GM20431 (cell line): Measurements from ENCODE around the gene PDE7B.
"Not testable (repeated sequence)": the region's sequence is repeated elsewhere in the genome, so short reads cannot be mapped to it uniquely, and the experiment has no call there.

Experiments
- in situ Hi-C: fragments of 300-500 bp; cut with MseI, MboI; formaldehyde crosslinking; loops from one replicate; pipeline ENCODE4 v1.15.0; 2020; ENCODE audit warnings: low sequenced_read_pairs; ENCODE audit not compliant: unreplicated experiment

Gene PDE7B

DNA sequence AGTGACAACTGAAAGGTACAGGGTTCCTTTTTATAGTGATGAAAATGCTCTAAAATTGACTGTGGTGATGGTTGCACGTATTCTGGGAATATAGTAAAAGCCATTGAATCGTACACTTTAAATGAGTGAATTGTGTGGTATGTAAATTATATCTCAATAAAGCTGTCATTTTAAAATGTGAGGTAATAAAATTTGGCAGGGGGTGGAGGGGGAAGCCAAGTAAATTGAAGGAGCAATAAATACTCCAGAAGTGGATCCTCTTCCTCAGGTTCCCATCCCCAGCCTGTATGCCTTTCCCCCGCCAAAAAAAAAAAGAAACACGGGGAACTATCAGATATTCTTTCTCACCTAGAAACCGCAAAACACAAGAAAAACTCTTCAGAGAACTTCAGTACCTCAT is 237.2 kb downstream of the PDE7B start:
- in situ Hi-C loops, result no loop called here

DNA sequence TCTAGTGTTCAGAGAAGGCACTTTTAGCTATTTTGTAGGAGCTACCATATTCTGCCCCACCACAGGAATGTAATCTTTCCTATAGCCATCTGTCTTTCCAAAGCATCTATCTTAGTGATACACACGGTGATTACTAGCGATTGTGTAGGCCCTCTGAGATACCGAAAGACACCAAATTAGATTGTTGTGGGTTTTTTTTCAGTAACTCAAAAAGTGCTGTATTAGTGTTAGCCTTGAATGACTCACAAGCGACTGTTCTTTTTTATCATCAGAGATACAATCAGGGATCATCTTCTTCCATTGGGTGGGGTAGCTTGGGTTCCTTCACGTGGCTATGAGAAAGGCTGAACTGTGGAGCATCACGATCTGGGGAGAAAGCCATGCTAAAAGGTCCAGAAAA is 238.4 kb downstream of the PDE7B start:
- in situ Hi-C loops, result no loop called here

DNA sequence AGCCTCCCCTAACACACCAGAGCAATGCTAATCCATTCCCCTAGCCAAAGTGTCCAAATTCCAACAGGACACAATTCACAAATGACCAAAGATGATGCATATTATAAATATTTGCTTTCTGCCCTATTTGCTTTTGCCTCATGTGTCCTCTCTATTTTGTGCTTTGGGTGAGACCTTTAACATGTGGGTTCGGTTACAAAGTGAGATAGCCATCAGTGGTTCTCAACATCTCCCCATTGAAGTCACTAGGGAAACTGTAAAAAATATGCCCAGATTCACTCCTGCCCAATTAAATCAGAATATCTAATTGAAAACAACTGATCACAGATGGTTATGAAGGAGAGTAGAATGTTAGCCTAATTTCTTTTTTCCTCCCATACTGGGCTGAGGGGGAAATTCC is 239.4 kb downstream of the PDE7B start:
- in situ Hi-C loops, result no loop called here

DNA sequence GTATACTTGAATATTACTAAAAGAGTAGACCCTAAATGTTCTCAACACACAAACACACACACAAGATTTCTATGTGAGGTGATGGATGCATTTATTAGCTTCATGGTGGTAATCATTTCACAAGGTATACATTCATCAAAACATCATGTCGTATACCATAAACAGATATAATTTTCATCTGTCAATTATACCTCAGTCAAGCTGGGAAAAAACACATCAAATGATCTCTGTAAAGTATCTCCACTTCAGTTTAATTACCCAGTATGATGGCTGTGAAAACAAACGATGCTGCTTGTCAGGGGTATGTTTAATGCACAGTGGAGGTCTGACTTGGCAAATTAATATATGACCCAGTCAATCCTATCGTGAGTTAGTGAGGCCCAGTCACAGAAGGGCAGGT is 241.4 kb downstream of the PDE7B start:
- in situ Hi-C loops, result no loop called here

DNA sequence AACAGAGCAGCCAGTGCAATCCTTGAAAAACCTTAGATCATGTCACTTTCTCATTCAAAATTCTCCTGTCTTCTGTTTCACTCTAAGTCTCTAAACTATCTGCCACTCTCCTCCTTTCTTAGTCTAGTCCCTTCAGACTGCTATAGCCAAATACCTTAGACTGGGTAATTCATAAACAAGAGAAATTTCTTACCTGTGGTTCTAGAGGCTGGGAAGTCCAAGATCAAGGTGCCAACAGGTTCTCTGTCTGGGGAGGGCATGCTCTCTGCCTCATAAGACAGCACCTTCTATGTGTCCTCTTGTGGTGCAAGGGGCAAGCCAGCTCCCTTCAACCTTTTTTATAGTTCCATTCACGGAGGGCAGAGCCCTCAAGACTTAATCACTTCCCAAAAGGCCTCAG is 242.3 kb downstream of the PDE7B start:
- in situ Hi-C loops, result no loop called here

DNA sequence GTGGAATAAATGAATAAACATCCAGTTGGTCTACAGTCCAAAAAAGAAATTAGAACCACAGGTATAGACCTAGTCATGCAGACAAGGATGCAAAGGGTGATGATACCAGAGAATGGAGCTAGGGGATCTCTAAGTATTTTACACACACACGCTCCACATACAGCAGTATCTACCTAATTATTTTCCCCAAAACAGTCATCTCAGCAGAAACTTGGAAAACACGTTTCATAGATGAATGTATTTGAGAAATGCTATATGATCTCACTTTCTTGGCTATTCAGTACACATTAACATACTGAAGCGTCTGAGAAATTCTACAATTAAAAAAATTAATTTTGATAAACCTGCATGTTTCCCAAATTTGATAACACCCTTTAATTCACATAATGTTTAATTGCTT is 243.3 kb downstream of the PDE7B start:
- in situ Hi-C loops, result no loop called here

DNA sequence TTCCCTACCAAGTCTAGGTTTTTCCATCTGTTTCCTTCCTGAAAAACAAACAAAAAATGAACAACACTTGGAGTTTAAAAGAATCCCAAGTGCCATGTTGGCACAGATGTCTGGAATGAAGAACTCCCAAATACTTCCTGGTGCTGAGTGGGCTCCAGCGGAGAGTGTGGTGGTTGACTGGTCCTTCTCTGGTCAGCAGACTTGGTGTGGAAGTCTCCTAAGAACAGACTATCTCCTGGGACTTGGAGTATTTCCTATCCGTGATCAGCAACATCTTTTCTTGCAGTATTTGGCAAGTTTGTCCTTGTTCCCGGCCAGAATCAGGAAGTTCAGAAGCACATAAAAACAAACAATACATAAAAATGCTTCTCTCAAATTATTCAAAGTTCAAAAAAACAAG is 244.5 kb downstream of the PDE7B start:
- in situ Hi-C loops, result no loop called here

DNA sequence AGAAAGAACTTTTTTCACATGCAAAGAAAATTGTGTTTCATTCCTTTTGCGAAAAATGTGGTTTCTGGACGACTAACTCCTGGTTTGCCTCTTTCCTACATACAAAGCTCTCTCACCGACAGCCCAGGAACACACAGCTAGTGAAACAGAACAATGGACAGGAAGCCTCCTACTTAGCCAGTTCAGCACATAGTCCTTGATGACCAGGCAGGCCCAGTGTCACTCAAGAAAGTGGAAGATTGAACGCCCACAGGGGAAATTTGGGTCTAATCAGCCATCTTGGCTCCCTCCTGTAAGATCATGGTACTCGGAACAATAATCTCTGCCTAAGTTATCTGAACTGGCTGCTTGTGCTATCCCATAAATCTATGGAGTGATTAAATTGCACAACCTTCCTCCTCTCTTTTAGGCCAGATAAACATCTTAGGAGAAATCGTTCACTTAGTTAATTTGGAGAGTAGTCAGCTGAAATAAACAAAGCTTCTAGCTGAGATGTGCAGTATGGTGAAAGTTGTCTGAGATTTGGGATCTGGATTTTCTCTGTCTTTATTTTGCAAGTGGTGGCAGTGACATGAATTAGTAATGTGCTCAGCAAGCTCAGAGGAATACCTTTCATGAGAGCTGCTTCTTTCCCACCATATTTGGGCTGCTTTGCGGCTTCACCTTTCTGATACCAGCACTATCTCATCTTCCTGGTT is 251.6 kb downstream of the PDE7B start:
- in situ Hi-C loops, result no loop called here

DNA sequence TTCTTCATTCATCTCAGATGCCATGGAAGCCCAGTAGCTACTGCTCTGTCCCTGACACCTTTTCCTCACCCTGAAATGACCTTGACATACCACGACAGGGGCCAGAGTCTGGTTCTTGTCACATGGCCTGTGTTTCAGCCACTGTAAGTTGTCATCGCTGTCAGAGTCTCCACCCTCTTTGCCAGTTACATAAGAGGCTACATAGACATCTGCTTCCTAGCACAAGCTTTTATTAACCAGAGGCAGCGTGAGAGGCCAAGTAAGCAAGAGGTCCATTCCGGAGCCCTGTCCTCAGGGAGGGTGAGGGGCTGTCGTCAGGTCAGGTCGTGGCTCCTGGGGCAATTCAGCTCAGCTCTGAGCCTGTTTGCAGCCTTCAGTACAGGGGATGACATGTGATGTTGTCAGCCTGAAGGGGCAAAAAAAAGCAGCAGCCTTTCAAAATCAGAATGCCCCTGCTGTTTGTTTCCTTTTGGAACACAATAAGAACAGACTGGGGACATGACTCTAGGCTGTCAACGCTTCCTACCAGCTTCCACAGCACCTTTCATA is 252.3 kb downstream of the PDE7B start:
- in situ Hi-C loops, result no loop called here

DNA sequence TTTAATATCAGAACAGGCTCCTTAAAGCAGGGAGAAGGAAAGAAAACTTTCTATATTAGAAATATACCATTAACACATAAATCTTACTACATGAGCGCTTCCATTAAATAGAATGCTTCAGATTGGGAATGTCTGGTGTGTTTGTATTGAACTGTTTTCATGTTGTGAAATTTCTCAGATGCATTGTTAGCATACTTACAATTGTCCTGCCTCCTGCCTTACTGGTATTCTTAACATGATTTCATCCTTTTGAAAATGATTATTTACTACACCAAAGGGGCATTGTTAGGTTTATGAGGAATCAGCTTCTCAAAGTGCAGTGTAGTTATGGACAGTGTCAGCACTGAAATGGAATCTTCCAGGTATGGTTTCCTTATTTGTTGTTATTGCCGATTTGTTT is 253.1 kb downstream of the PDE7B start:
- in situ Hi-C loops, result no loop called here

DNA sequence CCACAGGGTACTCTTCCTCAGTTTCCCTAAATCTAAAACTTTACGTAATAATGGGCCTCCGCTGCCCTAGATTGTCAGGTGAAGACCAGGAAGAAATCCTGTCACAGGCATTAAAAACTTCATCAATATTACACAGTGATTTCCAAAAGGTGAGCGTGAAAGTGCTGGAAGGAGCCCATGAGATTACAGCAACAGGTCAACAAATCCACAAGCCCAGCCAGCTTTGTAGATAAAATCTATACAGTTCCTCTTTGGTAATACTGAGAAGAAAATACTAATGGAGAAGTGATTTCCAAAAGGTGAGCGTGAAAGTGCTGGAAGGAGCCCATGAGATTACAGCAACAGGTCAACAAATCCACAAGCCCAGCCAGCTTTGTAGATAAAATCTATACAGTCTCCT is 254.3 kb downstream of the PDE7B start:
- in situ Hi-C loops, result not testable (repeated sequence)

DNA sequence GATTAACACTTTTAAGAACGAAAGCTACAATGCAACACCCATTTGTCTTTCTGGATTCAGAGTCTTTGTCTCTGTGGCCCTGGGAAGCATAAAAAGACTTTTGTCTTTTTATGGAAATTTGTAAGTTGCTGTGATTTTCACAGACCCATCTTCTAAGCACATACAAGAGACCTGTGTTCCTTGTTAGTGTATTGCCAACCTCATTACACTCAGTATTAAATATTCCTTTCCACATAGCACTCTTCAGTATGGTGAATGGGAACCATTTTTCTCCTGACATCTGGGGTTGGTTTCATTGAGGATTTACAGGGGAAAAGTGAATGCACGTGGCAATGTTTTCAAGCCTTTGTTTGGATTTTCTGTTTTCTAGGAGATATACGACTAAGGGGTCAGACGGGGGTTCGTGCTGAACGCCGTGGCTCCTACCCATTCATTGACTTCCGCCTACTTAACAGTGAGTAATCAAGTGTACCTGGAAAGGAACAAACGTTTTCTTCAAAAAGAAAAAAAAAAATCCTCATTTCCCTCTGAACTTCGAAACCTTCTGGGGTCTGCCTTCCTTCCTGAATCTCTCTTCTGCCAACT is 257.0 kb downstream of the PDE7B start:
- in situ Hi-C loops, result no loop called here

DNA sequence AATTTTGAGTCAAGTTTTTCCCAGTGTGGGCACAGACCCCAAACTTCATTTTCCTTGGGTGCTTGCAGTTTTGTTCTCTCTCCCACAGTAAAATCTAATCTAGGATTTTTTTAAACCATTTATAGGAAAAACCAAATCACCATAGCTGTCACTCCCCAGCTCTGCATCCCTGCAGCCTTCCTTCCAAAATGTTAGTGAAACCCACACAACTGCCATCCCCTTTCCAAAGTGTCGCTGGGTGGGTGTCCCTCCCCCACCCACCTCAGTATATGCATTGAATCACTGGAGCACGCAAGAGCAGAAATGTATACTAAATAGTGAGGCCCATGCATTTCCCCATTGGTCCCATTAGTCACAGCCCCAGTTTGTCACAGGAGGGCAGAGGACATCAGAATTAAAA is 260.3 kb downstream of the PDE7B start:
- in situ Hi-C loops, result no loop called here

DNA sequence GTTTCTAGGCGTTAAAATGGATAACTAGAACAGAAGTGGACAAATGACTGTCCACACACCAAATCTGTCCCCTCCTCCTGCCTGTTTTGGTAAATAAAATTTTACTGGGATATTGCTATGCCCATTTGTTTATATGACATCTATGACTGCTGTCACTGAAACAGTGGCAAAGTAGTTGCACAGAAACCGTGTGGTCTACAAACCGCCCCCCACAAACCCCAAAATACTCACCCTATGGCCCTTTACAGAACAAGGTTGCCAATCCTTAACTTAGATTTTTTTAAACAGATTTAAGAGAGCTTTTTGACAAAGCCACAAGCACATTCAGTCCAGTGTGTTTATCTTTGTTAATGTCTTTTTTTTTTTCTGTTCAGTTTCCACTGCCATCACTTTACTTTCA is 260.8 kb downstream of the PDE7B start:
- in situ Hi-C loops, result no loop called here

DNA sequence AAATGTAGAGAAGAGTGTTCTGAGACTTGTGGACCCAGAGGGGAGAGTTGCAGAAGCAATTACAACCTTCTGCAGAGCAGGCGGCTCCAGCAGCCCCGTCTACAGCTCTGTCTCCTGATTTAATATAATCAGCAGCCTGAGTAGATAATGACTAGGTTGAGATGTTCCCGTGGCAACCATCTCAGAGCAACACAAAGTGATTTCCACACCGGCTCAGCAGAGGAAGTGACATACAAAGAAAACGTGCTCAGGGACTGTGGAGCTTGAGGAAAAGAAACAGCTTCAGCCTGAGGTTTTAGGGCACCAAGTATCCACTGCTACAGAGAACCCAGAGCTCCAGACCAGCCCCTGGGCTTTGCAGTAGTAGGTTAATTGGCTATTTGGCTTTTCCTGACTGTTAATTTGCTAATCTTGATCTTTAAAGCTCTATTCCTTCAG is 262.3 kb downstream of the PDE7B start:
- in situ Hi-C loops, result no loop called here

DNA sequence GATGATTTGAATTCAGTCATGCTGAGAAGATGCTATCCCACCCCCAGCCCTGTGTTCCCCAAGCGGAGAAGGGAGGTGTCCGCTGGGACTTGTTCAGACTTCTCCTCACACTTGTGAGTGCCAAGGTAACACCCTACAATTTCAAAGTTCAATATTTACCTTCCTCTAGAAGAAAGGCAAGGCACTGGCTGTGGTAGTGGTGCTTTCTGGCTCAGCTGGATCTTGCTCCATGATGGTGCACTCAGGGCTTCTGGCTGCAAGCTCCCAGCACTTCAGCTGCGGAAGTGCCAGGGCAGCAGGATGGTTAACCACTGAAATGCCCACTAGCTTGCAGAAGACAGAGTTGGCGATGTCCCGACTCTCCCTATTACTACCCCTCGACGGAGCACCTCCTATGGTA is 263.2 kb downstream of the PDE7B start:
- in situ Hi-C loops, result no loop called here

DNA sequence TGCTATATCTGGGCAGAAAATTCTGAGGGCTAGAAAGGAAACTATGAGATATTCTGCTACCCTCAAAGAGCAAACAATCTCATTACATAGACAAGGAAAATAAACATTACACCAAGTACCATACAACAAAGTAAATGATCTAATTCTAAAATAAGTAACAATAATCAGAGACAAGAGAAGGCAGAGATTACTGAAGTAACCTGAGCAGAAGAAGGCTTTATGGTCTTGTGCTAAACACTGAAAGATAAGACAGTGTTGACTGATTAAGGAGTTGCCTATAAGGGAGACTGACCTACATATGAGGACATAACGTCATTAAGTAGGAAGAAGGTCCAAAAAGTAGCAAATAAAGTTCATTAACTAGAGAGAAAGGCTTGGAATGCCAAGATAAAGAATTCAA is 264.4 kb downstream of the PDE7B start:
- in situ Hi-C loops, result no loop called here

DNA sequence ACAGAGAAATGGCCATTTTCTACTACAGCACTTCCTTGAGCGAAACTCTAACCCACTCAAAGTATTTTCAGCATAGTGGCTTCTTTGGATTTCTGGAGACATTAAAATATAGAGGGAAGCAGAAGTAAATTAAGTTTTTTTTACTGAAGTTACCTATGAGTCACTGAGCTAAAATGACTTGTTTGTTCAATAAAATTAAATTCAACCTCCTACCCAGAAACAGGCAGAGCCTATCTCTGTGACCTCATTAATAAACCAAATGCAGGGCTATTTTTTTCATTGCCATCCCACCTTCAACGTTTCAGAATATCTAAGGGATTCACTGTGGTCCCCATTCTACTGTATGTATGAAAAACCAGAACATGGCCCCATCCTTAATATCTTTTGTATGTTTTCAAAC is 265.6 kb downstream of the PDE7B start:
- in situ Hi-C loops, result no loop called here

DNA sequence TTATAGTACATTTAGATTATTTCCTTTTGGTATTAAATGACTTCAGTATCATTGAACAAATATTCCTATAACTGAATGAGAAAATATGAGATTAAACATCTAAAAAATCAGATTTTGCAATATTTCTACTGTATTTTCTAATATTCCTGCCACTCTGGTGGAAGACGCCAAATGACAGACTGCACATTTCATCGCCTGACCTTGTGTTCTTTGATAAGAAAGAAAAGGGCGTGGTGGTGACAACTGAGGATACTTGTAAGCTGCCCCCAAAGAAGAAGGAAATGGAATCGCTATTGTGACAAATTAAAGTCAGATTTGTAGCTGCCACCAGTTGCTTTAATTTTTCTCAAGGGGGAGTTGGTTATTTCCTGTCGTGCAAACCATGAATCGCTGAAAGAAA is 267.3 kb downstream of the PDE7B start:
- in situ Hi-C loops, result no loop called here

DNA sequence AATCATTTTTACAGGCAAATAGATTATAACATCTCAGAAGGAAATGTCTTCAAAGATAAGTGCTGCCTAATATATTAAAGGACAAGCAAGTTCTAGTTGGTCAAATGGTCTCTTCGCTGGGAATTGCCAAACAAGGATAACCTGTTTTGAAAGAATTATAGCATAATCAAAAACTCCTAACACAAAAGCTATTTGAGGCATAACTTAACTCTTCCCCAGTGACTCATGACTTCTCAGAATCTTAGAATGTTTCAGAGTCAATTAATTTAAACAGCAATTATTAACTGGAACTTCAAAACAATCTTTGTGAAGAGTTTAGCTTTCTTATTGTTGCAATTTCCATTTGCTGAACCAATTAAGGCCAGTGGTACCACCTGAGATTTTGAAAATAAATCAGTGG is 272.0 kb downstream of the PDE7B start:
- in situ Hi-C loops, result no loop called here

DNA sequence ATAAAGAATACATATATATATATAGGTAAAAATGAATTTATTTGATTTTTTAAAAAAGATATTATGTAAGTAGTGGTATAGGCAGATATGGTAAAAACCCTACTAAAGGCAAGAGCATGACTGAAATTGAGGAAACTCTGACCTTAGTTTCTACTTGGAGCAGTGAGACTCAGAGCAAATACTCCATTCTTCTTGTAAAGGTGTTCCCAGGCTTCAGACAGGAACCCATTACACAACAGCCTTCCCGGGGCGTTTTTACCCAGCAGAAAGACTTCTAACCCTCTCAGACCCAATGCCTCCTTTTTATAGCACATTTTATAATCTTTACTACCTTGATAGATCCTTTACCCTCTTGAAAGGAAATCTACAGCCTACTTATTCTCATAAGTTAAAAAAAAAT is 274.1 kb downstream of the PDE7B start:
- in situ Hi-C loops, result no loop called here

DNA sequence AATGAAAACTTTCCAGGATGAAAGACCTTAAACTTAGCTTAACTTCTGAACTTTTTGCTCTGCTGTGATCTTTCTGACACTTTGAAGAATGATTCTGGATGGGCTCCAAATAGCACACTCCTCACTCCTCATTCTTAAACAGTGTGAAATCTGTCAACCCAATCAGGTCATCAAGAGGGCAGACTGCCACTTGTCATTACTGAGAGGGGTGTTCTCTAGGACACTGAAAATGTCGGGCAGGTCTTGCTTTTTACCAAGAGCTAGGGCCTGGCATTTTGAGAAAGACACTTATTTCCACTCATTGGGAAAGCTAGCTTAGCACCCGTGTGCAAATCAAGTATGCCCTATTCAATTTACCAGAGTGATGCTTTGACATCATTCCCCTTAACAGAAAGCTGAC is 276.4 kb downstream of the PDE7B start:
- in situ Hi-C loops, result no loop called here
